ENCODE data around the gene PGAM5.
"Not testable (repeated sequence)": the region's sequence is repeated elsewhere in the genome, so short reads cannot be mapped to it uniquely, and the experiment has no call there.

The PGAM5 gene

DNA sequence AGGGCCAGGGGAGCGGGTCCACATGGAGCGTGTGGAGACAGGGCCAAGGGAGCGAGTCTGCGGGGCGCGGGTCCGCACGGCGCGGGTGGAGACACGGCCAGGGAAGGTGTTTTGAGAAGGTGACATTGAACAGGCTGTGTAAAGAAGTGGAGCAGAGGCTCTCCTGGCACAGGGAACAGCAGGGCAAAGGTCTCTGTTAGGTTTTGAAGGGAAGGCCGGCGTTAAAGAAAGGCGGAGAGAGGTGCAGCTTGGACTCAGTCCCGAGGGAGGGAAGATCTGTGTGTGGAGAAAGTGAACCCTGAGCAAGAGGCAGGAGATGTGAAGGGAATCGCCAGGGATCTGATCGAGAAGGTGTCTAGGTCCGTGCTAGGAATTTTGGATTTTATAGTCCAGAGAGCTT is 21.4 kb upstream of the PGAM5 start:
- DNase-seq = no peak

DNA sequence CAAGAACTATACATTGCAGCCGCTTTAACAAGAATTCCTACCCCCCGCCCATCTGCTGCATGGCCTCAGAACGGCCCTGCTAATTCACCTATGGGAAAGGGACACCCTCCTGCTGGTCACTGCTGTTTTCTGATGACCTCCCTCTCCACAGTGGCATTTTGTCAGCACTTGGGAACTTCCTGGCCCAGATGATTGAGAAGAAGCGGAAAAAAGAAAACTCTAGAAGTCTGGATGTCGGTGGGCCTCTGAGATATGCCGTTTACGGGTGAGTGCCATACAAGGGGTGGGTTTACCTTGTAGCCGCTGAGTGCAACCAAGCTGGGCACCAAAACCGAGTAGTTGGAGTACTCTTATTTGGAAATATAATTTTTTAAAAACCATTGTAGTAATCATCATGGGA is 20.5 kb upstream of the PGAM5 start:
- no peak for DNase-seq

DNA sequence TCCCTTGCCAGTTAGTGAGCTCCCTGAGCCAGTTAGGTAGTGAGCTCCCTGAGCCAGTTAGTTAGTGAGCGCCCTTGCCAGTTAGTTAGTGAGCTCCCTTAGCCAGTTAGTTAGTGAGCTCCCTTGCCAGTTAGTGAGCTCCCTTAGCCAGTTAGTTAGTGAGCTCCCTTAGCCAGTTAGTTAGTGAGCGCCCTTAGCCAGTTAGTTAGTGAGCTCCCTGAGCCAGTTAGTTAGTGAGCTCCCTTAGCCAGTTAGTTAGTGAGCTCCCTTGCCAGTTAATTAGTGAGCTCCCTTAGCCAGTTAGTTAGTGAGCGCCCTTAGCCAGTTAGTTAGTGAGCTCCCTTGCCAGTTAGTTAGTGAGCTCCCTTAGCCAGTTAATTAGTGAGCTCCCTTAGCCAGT is 18.6 kb upstream of the PGAM5 start:
- not testable (repeated sequence) for DNase-seq

DNA sequence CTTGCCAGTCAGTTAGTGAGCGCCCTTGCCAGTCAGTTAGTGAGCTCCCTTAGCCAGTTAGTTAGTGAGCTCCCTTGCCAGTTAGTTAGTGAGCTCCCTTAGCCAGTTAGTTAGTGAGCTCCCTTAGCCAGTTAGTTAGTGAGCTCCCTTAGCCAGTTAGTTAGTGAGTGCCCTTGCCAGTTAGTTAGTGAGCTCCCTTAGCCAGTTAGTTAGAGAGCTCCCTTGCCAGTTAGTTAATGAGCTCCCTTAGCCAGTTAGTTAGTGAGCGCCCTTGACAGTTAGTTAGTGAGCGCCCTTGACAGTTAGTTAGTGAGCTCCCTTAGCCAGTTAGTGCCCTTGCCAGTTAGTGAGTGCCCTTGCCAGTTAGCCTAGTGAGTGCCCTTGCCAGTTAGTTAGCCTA is 15.8 kb upstream of the PGAM5 start:
- not testable (repeated sequence) for DNase-seq

DNA sequence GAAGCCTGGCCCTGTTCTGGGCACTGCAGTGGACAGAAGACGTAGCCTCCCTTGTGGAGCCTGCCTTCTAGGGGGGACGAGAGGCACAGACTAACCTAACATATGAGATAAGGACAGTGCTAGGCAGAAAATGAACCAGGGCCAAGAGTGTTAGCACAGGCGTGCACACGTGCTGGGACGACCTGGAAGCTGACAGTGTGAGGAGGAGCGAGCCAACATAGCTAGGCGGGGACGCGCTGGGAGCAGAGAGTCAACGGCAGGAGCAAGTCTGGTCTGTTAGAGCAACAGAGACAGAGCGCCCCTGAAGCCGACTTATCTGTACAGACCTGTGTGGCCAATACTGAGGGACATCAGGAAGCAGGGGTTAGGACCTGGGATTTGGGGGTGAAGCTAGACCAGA is 15.2 kb upstream of the PGAM5 start:
- no peak for DNase-seq

DNA sequence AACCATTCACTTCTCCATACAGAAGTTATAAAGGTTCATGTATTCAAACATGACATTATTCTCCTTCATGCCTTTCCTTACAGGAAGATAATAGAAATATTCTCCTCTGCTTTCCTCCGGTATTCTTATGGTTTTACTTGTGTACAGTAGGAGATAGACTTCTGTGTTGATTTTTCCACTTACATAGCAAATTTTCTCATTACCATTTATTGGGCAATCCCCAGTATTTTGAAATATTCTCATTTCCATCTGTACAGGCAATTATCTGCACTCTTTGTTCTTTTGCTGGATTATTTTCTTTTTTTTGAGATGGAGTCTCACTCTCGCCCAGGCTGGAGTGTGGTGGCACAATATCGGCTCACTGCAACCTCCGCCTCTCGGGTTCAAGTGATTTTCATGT is 12.3 kb upstream of the PGAM5 start:
- no peak for DNase-seq

DNA sequence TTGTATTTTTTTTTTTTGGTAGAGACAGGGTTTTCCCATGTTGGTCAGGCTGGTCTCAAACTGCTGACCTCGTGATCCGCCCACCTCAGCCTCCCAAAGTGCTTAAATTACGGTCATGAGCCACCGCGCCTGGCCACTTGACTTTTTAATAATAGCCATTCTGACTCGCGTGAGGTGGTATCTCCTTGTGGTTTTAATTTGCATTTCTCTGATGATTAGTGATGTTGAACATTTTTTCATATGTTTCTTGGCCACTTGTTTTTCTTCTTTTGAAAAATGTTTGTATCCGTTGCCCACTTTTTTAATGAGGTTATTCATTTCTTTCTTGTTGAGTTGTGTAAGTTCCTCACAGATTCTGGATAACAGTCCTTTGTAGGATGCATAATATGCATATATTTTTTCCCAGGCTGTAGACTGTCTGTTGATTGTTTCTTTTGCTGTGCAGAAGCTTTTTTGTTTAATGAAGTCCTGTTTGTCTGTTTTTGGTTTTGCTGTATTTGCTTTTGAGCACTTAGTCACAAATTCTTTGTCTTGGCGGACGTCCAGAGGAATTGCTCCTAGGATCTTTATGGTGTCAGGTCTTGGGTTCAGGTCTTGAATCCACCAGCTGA is 10.3 kb upstream of the PGAM5 start:
- no peak for DNase-seq

DNA sequence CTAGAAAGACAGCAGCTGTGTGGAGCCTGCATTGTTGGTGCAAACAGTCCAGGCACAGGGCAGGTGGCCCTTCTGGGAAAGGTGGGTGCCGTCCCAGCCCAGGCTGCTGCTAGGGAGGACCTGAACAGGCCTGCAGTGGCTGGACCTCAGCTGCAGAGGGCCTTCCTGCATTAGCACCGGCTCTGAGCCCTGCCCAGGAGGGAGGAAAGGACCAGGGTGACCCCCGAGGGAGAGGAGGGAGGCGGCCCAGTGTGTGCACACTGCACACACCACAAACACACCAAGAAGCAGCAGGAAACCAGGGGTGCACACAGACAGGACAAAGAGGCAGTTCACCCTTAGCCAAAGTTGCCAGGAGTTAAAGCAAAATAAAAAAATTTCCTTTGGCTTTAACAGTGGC is 8.0 kb upstream of the PGAM5 start:
- DNase-seq = no peak

DNA sequence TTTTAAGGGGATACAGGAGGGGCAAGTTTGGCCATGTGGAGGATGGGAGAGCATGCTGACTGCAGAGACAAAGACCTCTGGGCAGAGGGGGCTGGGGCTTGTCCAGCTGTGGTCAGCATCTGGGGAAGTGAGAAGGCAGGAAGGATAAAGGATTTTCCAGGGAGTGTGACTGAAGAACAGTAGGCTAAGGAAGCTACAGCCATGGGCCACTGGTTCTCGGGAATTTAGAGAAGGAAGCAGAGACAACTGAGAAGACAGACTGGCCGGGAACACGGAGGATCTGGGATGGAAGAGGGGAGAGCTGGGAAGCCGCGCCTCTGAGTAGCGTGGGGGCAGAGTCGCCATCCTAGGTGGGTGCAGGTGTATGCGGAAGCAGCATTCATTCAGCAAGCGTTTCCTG is 7.0 kb upstream of the PGAM5 start:
- no peak for DNase-seq

DNA sequence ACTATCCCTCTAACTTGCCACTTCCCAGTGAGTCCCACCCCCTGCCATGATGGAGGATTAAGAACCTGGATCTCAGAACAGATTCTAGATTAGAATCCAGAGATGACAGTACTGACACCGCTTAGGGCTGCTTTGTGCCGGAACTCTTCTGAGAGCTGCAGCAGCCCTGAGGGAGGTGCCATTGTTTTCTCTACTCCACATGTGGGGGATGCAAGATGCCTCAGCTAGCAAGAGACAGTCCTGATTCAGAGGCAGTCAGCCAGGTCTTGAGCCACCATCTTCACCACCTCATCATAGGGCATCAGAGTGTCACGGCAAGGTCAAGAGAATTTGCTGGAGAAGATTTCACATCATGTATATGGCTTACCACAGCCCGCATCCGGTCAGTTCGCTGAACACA is 3.4 kb upstream of the PGAM5 start:
- no peak for DNase-seq

DNA sequence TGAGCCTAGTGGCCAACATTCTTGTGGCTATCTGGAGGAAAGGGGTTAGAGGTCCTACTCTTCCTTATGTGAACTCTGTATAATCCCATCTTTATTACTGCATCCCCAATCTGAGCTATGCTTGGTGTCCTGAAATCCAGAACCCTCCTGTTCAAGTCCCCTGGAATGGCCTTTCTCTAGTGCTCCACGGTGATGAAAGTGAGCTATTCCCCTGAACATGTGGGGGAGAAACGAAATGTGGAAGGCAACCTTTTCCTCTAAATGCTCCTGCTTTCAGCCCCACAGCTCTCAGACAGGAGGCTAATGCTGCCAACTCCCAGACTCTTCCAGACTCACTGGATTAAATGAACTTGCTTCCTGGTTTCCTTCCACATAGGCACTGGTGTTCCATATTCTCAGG is 2.5 kb upstream of the PGAM5 start:
- no peak for DNase-seq

DNA sequence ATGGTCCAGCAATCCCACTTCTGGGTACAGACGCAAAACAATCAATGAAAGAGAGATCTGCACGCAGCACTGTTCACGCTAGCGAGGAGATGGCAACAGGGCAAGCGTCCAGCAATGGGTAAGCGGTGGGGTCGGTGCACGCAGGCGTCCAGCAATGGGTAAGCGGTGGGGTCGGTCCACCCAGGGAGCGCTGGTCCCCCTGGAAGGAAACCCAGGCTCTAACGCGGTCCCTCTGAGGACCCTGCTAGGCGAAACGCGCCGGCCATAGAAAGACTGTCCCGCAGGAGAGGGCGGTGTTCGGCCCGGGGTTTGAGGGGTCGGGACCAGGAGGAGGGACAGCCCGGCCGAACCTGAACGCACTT is 618 bp upstream of the PGAM5 start:
- DNase-seq = no peak

DNA sequence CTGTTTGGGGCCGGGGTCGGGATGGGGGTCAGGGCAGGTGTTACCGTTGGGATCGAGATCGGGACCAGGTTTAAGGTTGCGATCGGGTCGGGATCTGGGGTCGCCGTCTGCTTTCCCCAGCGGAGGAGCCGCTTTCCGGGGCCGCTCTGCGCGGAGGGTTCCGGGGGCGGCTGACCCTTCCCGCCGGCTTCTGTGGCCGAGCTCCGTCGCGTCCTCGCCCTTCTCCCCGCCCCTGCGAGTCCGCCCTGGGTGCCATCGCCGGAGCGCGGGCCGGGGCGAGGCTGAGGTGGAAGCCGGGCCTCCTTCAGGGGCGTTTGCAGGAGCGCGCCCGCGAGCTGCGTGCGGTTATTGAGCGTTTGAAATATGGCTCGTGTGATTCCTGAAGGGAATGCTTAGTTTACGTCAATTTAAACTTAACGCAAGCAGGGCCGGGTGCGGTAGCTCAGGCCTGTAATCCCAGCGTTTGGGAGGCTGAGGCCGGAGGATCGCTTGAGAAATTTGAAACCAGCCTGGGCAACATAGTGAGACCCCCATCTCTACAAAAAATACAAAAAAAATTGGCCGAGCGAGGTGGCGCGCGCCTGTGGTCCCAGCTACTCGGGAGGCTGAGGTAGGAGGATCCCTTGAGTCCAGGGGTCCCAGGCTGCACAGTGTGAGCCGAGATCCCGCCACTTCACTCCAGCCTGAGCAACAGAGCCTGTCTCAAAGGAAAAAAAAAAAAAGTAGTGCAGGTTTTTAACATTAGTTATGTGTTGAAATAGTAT is 620 bp downstream of the PGAM5 start:
- DNase-seq = no peak

DNA sequence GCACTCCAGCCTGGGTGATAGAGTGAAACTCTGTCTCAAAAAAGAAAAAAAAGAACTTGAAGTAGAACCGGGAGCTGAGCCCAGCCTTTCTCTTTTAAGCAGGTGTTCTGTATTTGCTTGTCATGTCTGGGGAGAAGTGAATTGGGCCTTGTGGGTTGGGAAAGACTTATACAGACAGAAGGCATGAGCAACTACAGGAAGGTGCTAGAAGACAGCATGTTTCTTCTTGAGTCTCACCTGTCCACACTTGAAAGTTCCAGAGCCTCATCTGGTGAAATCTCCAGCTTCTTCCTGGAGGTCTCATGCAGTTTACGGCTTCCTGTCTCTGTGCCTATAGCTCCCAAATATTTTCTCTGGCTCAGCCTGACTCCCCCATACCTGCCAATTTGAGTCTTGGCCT is 2.5 kb downstream of the PGAM5 start:
- DNase-seq = no peak

DNA sequence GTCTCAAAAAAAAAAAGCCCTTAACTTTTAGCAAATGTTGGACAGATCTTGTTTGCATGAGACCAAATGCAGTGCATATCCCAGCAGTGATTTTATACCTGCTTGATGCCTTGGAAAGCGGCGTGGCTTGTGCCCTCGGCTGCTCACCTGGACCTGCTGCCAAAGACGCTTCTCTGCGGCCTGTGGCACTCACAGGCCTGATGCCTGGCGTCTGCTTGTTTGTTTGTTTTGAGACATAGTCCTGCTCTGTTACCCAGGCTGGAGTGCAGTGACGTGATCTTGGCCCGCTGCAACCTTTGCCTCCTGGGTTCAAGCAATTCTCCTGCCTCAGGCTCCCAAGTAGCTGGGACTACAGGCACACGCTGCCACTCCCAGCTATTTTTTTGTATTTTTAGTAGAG is 5.2 kb downstream of the PGAM5 start:
- DNase-seq = no peak

DNA sequence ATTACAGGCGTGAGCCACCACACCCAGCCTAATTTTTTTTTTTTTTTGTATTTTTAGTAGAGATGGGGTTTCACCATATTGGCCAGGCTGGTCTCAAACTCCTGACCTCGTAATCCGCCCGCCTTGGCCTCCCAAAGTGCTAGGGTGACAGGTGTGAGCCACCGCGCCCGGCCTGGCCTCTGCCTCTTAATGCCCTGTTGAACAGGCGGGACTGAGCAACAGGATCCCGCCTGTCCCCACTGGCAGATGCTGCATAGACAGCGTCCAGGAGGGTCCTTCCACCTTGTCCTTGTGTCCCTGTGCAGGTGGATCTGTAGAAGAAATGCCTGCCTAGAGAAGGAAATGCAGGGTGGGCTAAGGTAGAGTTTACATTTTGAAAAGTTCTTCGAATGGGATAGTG is 5.7 kb downstream of the PGAM5 start:
- DNase-seq = no peak

DNA sequence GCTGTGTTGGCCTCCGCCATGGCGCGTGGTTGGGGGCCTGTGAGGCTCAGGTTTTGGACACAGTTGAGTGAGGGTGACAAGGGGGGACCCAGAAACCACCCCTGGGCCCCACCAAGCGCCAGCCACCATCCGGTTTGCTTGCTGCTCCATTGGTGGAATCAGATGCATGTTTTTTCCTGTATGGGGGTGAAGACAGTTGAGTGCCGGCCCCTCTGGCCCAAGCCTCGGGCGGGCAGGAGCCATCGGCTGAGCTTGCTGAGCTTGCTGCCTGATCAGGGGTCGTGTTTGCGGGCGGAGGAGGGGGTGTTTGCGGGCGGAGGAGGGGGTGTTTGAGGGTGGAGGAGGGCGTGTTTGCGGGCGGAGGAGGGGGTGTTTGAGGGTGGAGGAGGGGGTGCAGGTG is 6.4 kb downstream of the PGAM5 start:
- DNase-seq = no peak

DNA sequence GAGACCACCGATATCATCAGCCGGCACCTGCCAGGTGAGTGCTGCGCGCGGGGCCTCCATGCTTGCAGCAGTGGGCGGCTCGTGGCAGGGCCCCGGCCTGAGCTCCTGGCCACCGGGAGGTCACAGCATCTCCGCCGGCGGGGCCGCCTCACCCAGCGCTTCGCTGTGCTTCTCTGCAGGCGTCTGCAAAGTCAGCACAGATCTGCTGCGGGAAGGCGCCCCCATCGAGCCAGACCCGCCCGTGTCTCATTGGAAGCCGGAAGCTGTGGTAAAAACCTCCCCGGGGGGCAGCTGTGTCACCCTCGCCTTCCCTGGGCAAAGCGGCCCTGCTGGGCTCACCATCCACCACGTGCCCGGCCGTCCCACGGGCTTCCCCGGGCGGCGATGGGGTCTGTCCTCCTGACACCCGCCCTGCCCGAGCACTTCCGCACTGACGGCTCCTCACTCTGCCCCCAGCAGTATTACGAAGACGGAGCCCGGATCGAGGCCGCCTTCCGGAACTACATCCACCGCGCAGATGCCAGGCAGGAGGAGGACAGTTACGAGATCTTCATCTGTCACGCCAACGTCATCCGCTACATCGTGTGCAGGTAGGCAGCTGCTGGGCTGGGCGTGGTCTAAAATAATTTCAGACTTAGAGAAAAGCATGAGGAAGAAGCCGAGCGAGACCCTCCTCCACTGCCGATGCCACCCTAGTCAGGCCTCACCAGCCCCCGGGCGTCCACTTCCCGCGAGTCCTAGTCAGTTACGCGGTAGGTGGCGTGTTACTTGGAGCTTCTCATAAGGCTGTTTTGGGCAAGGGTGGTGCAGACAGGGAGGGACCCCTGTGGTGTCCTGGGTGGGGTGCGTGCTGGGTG is 7.1 kb downstream of the PGAM5 start:
- no peak for DNase-seq

DNA sequence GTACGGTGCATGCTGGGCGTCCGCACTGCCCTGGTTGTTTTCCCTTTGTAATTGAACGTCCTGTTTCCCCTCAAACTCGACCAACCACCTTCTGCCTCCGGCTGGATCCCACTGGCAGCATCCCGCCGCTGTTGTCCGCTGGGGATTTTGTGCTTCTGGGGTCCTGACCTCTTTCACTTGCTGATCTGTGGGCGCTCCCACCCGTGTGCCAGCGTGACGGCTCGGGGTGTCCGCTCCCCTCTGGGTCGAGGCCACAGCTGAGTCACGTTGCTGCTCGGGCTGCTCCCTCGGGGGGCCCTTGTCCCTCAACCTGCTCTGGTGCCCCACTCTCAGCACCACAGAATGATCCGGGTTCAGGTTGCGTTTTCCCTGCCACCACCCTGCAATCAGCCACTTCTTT is 8.0 kb downstream of the PGAM5 start:
- no peak for DNase-seq

DNA sequence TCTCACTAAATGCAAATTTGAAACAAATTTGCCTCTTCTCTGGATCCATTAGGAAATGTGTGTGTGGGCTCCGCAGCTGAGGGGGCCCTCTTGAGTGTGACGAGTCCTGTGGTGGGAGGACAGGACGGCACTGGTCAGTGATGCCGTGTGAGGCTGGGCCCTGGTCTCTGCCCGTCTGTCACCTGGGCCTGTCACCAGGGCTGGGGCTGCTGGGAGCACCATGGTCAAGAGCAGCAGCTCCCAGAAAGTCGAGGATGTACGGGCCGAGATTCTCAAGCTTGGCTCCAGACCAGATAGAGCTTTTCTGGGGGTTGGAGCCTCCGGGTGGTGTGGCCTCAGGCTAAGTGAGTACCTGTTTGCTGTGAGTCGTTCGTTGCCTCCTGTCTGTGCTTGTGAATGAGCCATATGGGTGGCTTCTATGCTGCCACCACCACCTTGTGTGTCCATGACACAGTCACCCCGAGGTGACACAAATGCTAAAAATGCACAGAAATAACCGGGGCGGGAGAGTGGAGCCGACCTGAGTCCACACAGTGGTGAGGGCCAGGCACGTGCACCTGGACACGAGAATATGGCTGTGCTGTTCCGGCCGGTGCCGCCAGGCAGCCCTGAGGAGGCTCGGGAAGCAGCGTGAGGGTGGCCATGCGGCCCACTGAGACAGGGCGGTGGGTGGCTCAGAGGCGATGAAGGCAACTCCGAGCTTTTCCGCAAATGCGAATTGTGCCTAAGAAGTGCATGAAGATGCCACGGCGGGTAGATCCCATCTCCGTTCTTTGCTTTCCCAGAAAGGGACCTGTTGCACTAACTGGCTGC is 8.7 kb downstream of the PGAM5 start:
- no peak for DNase-seq

DNA sequence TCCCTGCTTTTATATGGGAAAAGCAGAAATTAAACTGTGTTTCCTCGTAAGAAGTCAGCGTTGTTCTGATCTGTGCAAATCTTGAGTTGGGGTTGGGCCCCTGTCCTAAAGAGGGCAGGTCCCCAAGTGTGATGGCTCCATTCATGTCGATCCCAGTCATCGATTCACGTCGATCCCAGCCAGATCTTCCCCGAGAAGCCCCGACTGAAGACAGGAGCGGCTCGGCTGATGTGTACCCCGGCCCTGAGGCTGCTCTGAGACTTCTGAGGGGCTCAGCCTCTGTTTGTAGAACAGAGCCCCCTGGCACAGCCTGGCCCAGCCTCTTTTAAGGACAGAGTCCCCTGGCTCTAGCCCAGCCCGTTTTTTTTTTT is 9.3 kb downstream of the PGAM5 start:
- no peak for DNase-seq

DNA sequence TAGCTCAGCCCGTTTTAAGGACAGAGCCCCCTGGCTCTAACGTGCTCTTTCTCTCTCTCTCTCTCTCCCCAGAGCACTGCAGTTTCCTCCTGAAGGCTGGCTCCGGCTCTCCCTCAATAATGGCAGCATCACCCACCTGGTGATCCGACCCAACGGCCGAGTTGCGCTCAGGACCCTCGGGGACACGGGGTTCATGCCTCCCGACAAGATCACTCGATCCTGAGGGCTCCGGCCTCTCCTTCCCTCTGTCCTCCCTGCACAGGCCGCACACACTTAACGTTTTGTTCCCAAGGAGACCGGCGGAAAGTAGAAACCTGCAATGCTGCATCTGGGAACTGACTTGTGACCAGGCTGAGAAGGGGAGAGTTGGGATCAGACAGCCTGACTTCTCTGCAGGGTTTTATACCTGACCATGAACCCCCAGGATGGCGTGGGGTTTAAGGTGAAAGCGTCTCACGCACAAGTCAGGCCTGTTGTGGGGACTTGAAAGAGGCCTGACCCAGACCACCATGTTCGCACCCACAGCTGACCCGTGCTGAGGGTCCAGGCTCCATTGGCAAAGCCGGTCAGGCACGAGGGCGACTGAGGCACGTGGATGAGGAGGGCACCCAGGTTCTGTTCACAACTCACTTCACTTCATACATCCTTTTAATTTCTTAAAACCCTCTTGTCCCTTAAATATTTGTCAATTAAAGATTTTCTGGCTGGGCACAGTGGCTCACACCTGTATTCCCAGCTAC is 10.1 kb downstream of the PGAM5 start:
- DNase-seq = no peak

Measured in T1000 (cell line).